Neutrophil (primary cell): ENCODE results near the gene SLX4IP.

Experiments used
- H3K27ac ChIP-seq: fragments of 200-600 bp; sonication (generic); 2 replicates; pipeline ENCODE4 v1.5.1; 2016; ENCODE audit warnings: mild to moderate bottlenecking, moderate library complexity
- H3K27me3 ChIP-seq: fragments of 200-600 bp; sonication (generic); 2 replicates; pipeline ENCODE4 v1.6.0; 2016; ENCODE audit warnings: mild to moderate bottlenecking
- H3K36me3 ChIP-seq: fragments of 200-600 bp; sonication (generic); 2 replicates; pipeline ENCODE4 v1.5.1; 2017
- H3K4me1 ChIP-seq, 2 experiments: fragments of 200-600 bp in 1 of 2; sonication (generic) in 1 of 2; 1 replicate in 1 of 2; 2 replicates in 1 of 2; pipeline versions ENCODE4 v1.5.1 to v1.6.1; 2013 to 2016; ENCODE audit warnings: low read depth in 1 of 2, low read length in 1 of 2, mild to moderate bottlenecking in 1 of 2, moderate library complexity in 1 of 2; ENCODE audit not compliant: control insufficient read depth in 1 of 2, insufficient read depth in 1 of 2
- H3K4me3 ChIP-seq, 2 experiments: fragments of 200-600 bp in 1 of 2; sonication (generic) in 1 of 2; 1 replicate in 1 of 2; 2 replicates in 1 of 2; pipeline ENCODE4 v1.5.1; 2013 to 2016; ENCODE audit warnings: low read depth in 1 of 2, low read length in 1 of 2, mild to moderate bottlenecking in 1 of 2, moderate library complexity in 1 of 2
- H3K9me3 ChIP-seq: fragments of 200-600 bp; sonication (generic); 2 replicates; pipeline ENCODE4 v1.5.1; 2016
- TF ChIP-seq, protein P1 (sequence below): fragments of 200-600 bp; sonication (generic); IDR thresholded peaks from 2 replicates; pipeline ENCODE4 v1.5.1; 2016; ENCODE audit warnings: antibody characterized with exemption

Gene SLX4IP

DNA sequence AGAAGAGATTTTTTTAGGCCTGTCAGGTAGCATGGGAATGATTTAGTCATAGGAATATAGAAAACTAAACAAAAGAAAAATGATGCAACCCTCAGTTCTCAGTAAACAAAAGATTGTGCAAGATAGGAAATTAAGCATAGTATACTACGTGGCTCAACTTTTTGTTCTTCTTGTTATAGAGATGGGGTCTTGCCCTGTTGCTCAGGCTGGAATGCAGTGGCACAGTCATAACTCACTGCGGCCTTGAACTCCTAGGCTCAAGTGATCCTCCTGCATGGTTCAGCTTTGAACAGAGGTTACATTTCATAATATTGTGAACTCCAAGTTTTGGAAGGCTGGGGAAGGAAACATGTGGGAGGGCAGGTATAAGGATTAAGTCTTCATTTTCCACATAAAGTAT is 28.5 kb downstream of the SLX4IP start:
- H3K4me1 ChIP-seq, result peaks cover 36 to 44% of the 10 kb centered on the region in 2 experiments
- H3K27ac ChIP-seq, result peak overlapping the region; percentile 71
- no peaks in the 10 kb centered on the region for H3K9me3 ChIP-seq
- H3K36me3 ChIP-seq, result no peaks in the 10 kb centered on the region
- TF ChIP-seq, protein P1, sequence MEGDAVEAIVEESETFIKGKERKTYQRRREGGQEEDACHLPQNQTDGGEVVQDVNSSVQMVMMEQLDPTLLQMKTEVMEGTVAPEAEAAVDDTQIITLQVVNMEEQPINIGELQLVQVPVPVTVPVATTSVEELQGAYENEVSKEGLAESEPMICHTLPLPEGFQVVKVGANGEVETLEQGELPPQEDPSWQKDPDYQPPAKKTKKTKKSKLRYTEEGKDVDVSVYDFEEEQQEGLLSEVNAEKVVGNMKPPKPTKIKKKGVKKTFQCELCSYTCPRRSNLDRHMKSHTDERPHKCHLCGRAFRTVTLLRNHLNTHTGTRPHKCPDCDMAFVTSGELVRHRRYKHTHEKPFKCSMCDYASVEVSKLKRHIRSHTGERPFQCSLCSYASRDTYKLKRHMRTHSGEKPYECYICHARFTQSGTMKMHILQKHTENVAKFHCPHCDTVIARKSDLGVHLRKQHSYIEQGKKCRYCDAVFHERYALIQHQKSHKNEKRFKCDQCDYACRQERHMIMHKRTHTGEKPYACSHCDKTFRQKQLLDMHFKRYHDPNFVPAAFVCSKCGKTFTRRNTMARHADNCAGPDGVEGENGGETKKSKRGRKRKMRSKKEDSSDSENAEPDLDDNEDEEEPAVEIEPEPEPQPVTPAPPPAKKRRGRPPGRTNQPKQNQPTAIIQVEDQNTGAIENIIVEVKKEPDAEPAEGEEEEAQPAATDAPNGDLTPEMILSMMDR, result no peak
- no peaks in the 10 kb centered on the region for H3K27me3 ChIP-seq
- H3K4me3 ChIP-seq, result peak overlapping the region in 1 of 2 experiments; percentile 35

- Histone ChIP-seq H3K27ac (no peak overlapping the region), H3K9me3 (no peaks in the 10 kb centered on the region), H3K4me3 (no peak overlapping the region), H3K4me1 (peaks cover 45 to 57% of the 10 kb centered on the region in 2 experiments), H3K27me3 (no peaks in the 10 kb centered on the region), H3K36me3 (no peaks in the 10 kb centered on the region)
- TF ChIP-seq, protein P1, result no peak
Observed at GRCh38 chr20:10465135-10465534, 30.0 kb downstream of the SLX4IP start.

DNA sequence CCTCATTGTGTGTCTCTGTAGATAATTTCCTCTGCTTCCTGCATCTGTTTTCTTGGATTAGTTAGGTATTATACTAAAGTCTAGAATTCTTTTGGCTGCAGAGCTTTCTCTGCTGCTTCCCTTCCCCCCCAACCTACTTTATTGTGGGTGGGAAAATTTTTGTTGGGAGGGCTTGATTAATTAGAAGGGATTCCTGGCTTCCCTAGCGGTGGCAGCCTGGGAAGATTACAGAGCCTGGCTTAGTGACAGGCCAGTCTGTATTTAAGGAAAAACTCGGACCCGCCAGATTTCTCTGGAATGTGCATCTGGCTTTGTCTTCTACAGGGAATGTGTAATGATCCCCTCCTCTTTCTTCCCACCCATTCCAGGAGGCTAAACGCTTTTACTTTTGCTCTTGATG is 31.2 kb downstream of the SLX4IP start:
- H3K9me3 ChIP-seq, result no peaks in the 10 kb centered on the region
- no peak overlapping the region for H3K4me3 ChIP-seq
- TF ChIP-seq, protein P1, result no peak
- no peak overlapping the region for H3K27ac ChIP-seq
- H3K36me3 ChIP-seq, result no peaks in the 10 kb centered on the region
- H3K27me3 ChIP-seq, result no peaks in the 10 kb centered on the region
- H3K4me1 ChIP-seq, result peaks cover 43 to 50% of the 10 kb centered on the region in 2 experiments

- Histone ChIP-seq H3K9me3 (no peaks in the 10 kb centered on the region), H3K27ac (no peak overlapping the region), H3K27me3 (no peaks in the 10 kb centered on the region), H3K36me3 (no peaks in the 10 kb centered on the region), H3K4me1 (peaks cover 38 to 45% of the 10 kb centered on the region in 2 experiments), H3K4me3 (no peak overlapping the region)
- TF ChIP-seq, protein P1, result no peak
Observed at GRCh38 chr20:10466855-10467254, 31.8 kb downstream of the SLX4IP start.

DNA sequence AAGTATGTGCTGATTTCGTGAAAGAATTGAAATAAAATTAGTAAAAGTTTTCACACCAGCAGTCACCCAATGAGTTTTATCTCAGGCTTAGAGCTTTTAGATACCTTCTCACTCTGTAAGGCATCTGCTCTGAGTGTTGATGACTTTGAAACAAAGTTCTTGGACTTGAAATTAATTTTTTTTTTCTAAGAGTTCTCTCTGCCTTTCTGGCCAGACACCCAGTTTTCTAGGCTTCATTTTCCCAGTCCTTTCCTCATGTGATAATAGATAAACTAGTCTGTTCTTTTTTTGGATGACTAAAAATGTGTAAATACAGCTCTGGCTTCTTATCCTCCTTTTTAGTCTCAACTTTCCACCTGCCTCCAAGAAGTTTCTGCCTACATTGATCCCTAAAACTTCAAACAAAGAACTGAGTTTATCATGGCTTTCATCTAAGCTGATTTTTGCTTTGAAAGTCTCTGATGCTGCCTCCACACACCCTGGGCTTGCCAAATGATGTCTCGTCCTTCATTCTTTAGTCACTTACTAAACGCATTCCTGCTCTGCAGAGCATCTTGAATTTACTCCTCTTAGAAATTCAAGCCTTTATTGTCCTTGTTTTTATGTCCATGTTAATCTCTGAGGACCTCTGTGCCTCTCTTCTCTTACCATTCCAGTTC is 32.7 kb downstream of the SLX4IP start:
- Histone ChIP-seq H3K36me3 (no peaks in the 10 kb centered on the region), H3K27ac (no peak overlapping the region), H3K27me3 (no peaks in the 10 kb centered on the region), H3K4me1 (peaks cover 28 to 35% of the 10 kb centered on the region in 2 experiments), H3K9me3 (no peaks in the 10 kb centered on the region), H3K4me3 (no peak overlapping the region)
- TF ChIP-seq, protein P1, result no peak
